Measurements from ENCODE around the gene LRRC1.

GRCh38 chr6:53818858-53819609 is 24.2 kb downstream of the LRRC1 start:
- TF ChIP-seq, protein P1, sequence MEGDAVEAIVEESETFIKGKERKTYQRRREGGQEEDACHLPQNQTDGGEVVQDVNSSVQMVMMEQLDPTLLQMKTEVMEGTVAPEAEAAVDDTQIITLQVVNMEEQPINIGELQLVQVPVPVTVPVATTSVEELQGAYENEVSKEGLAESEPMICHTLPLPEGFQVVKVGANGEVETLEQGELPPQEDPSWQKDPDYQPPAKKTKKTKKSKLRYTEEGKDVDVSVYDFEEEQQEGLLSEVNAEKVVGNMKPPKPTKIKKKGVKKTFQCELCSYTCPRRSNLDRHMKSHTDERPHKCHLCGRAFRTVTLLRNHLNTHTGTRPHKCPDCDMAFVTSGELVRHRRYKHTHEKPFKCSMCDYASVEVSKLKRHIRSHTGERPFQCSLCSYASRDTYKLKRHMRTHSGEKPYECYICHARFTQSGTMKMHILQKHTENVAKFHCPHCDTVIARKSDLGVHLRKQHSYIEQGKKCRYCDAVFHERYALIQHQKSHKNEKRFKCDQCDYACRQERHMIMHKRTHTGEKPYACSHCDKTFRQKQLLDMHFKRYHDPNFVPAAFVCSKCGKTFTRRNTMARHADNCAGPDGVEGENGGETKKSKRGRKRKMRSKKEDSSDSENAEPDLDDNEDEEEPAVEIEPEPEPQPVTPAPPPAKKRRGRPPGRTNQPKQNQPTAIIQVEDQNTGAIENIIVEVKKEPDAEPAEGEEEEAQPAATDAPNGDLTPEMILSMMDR (IDR thresholded peaks at IDR 0.05; ENCODE audit: borderline replicate concordance, extremely low read depth, low read length, poor library complexity, severe bottlenecking), result no peak
- TF ChIP-seq EZH2 (IDR thresholded peaks at IDR 0.05; ENCODE audit: borderline replicate concordance, low read depth, low read length, severe bottlenecking), result no peak

All from DND-41 (cell line).